Endothelial cell of umbilical vein (primary cell): ENCODE results near the gene SLC39A5.

ENCODE experiments used
- EZH2 ChIP-seq: IDR thresholded peaks from 2 replicates; pipeline ENCODE4 v1.6.1; 2012; ENCODE audit warnings: borderline replicate concordance, low read depth, mild to moderate bottlenecking, moderate library complexity, low read length, inconsistent platforms; ENCODE audit not compliant: severe bottlenecking
- GATA2 ChIP-seq: IDR thresholded peaks from 2 replicates; pipeline ENCODE4 v1.7.0; 2011; ENCODE audit warnings: low read depth, mild to moderate bottlenecking, moderate library complexity, mixed read lengths, low read length; ENCODE audit not compliant: insufficient read length, insufficient read depth
- POLR2A ChIP-seq: IDR thresholded peaks from 2 replicates; pipeline ENCODE4 v1.6.1; 2012; ENCODE audit warnings: low read depth, mild to moderate bottlenecking, control low read depth, low read length
- POLR2AphosphoS5 ChIP-seq: IDR thresholded peaks from 2 replicates; pipeline ENCODE4 v1.6.1; 2012; ENCODE audit warnings: low read depth, mild to moderate bottlenecking, control low read depth, low read length, moderate library complexity; ENCODE audit not compliant: insufficient read depth
- TF ChIP-seq, protein P1 (sequence below), 2 donors: IDR thresholded peaks; 1 replicate in 1 of 2; 2 replicates in 1 of 2; pipeline ENCODE4 v1.5.1; 2011; ENCODE audit warnings: low read length in 2 of 2, mild to moderate bottlenecking in 2 of 2, moderate library complexity in 2 of 2, control low read depth in 1 of 2, inconsistent platforms in 1 of 2, low read depth in 1 of 2; ENCODE audit not compliant: insufficient read depth in 1 of 2; ENCODE audit errors: extremely low read depth in 1 of 2

DNA sequence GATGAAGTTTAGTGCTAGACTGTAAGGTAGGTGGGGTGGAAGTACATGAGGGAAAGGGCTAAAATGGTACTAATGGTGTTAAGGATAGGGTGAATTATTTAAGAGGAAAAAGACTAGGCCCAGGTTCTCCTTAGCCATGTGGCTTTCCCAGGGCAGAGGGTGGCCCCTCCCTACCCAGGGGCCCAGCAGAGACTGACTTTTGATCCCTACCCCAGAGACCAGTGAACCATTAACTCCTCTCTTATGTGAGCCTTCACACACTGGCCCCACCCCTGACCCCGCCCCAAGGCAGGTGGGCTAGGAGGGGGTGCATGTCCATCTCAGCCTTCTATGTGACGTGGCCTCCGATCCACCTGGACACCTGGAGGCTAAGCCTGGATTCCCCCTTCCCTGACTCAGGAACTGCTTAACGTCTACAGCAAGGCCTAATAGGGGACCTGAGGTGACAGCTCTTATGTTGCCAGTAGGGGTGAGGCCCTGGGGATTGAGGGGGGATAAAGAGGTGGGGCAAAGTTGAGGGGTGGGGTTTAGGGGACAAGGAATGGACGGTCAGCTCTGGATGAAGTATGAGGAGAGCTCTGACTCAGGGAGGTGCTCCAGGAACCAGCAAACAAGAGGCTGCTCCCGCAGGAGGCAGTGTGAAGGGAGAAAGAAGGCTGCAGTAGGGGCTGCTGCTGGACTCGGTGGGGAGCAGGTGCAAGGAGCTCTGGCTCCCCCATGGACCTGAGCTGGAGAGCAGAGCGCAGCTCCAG is 757 bp downstream of the SLC39A5 start:
- TF ChIP-seq, protein P1, sequence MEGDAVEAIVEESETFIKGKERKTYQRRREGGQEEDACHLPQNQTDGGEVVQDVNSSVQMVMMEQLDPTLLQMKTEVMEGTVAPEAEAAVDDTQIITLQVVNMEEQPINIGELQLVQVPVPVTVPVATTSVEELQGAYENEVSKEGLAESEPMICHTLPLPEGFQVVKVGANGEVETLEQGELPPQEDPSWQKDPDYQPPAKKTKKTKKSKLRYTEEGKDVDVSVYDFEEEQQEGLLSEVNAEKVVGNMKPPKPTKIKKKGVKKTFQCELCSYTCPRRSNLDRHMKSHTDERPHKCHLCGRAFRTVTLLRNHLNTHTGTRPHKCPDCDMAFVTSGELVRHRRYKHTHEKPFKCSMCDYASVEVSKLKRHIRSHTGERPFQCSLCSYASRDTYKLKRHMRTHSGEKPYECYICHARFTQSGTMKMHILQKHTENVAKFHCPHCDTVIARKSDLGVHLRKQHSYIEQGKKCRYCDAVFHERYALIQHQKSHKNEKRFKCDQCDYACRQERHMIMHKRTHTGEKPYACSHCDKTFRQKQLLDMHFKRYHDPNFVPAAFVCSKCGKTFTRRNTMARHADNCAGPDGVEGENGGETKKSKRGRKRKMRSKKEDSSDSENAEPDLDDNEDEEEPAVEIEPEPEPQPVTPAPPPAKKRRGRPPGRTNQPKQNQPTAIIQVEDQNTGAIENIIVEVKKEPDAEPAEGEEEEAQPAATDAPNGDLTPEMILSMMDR (IDR thresholded peaks at IDR 0.05; ENCODE audit: extremely low read depth in 1 of 2, insufficient read depth in 1 of 2, low read depth in 1 of 2, low read length in 2 of 2): no peak
- TF ChIP-seq EZH2: no peak
- TF ChIP-seq POLR2AphosphoS5: no peak
- TF ChIP-seq POLR2A: no peak
- no peak for TF ChIP-seq GATA2
